HG02798 (cell line): ENCODE data around the gene FAM222B.
"Not testable (repeated sequence)": the region's sequence is repeated elsewhere in the genome, so short reads cannot be mapped to it uniquely, and the experiment has no call there.

Experiments used
- ATAC-seq: cut with Tn5 transposase; IDR thresholded peaks from one replicate; pipeline ENCODE4 v1.9.1; 2021; ENCODE audit warnings: mild to moderate bottlenecking; ENCODE audit not compliant: unreplicated experiment, poor library complexity

Gene FAM222B

GRCh38 chr17:28846231-28846630 lies 3.6 kb upstream of the FAM222B start:
- no peak for ATAC-seq

- no peak for ATAC-seq
These were observed 1.2 kb upstream of the FAM222B start for GRCh38 chr17:28843816-28844148.

GRCh38 chr17:28841901-28842281 lies 699 bp downstream of the FAM222B start:
- no peak for ATAC-seq

- ATAC-seq, result no peak
These were observed 3.4 kb downstream of the FAM222B start for GRCh38 chr17:28839221-28839620.

- ATAC-seq, result not testable (repeated sequence)
These were observed 6.0 kb downstream of the FAM222B start for GRCh38 chr17:28836541-28836940.

- ATAC-seq, result no peak
These were observed 8.2 kb downstream of the FAM222B start for GRCh38 chr17:28834420-28834819.

GRCh38 chr17:28828294-28829040 lies 14.1 kb downstream of the FAM222B start:
- ATAC-seq, result no peak

- ATAC-seq, result no peak
These were observed 14.9 kb downstream of the FAM222B start for GRCh38 chr17:28827672-28828071.

- ATAC-seq, result no peak
These were observed 23.0 kb downstream of the FAM222B start for GRCh38 chr17:28819582-28819981.

- ATAC-seq, result no peak
These were observed 23.8 kb downstream of the FAM222B start for GRCh38 chr17:28818819-28819221.

GRCh38 chr17:28816540-28816939 lies 26.1 kb downstream of the FAM222B start:
- no peak for ATAC-seq

- no peak for ATAC-seq
These were observed 29.7 kb downstream of the FAM222B start for GRCh38 chr17:28812748-28813377.

GRCh38 chr17:28812091-28812747 lies 30.4 kb downstream of the FAM222B start:
- peak; percentile 99 for ATAC-seq

GRCh38 chr17:28811651-28812090 lies 30.9 kb downstream of the FAM222B start:
- no peak for ATAC-seq

- ATAC-seq, result no peak
These were observed 32.2 kb downstream of the FAM222B start for GRCh38 chr17:28810437-28810836.

- ATAC-seq, result no peak
These were observed 34.5 kb downstream of the FAM222B start for GRCh38 chr17:28807925-28808634.

- no peak for ATAC-seq
These were observed 46.5 kb downstream of the FAM222B start for GRCh38 chr17:28796062-28796461.

GRCh38 chr17:28794846-28795441 lies 47.6 kb downstream of the FAM222B start:
- not testable (repeated sequence) for ATAC-seq

GRCh38 chr17:28792877-28793661 lies 49.5 kb downstream of the FAM222B start:
- ATAC-seq, result no peak

GRCh38 chr17:28788100-28788499 lies 54.5 kb downstream of the FAM222B start:
- ATAC-seq, result no peak
